IMR-90 (cell line): ENCODE measurements around the gene RBP2. TPM values are rescaled to one million over a fixed set of nuclear protein-coding genes. Genes with fewer than 3 reads are reported as not detected.

Experiments
- ATAC-seq: fragments of 200-7000 bp; cut with Tn5 transposase; 2 replicates; pipeline ENCODE4 v1.9.1; 2020; ENCODE audit warnings: low read depth, mild to moderate bottlenecking, moderate library complexity
- BruUV-seq: library from RNA; stranded (reverse); fragments of 400-500 nt; replicated peaks from 2 replicates; lab custom pipeline; 2021; lab: Mats Ljungman, UMichigan
- CTCF ChIA-PET: fragments of 300-600 bp; formaldehyde crosslinking; extraction: SDS; loops from one replicate; lab custom pipeline; 2021; ENCODE audit warnings: antibody characterized with exemption; lab: Yijun Ruan, JAX
- POLR2A ChIA-PET: fragments of 300-600 bp; sonication (Branson Sonifier 250); formaldehyde crosslinking; loops from one replicate; lab custom pipeline; 2022; ENCODE audit warnings: antibody characterized with exemption; ENCODE audit not compliant: unreplicated experiment; lab: Charles Lee
- DNase-seq: peaks from one replicate; pipeline ENCODE4 v3.0.0; 2013
- H2AFZ ChIP-seq: replicated peaks from 2 replicates; pipeline ENCODE3; 2013; ENCODE audit warnings: low read length, mild to moderate bottlenecking; ENCODE audit not compliant: poor library complexity
- H2AK5ac ChIP-seq: 2 replicates; pipeline ENCODE4 v1.6.1; 2013; ENCODE audit warnings: low read depth, low read length, inconsistent platforms
- H2AK9ac ChIP-seq: replicated peaks from 2 replicates; pipeline ENCODE3; 2013; ENCODE audit warnings: mild to moderate bottlenecking, low read depth, low read length, moderate library complexity; ENCODE audit not compliant: poor library complexity
- H2BK120ac ChIP-seq: 2 replicates; pipeline ENCODE4 v1.6.1; 2013; ENCODE audit warnings: low read depth, low read length, inconsistent platforms
- H2BK15ac ChIP-seq: 3 replicates; pipeline ENCODE4 v1.6.1; 2013; ENCODE audit warnings: low read depth, low read length, inconsistent platforms
- H2BK20ac ChIP-seq: 2 replicates; pipeline ENCODE4 v1.6.1; 2013; ENCODE audit warnings: low read depth, mild to moderate bottlenecking, inconsistent platforms, low read length, moderate library complexity
- H2BK5ac ChIP-seq: 2 replicates; pipeline ENCODE4 v1.6.1; 2013; ENCODE audit warnings: mild to moderate bottlenecking, low read depth, low read length, inconsistent platforms; ENCODE audit not compliant: poor library complexity, severe bottlenecking
- H3K14ac ChIP-seq: replicated peaks from 2 replicates; pipeline ENCODE4 v1.6.1; 2013; ENCODE audit warnings: low read depth, low read length, inconsistent platforms
- H3K18ac ChIP-seq: 2 replicates; pipeline ENCODE4 v1.6.1; 2013; ENCODE audit warnings: low read depth, low read length, control low read depth
- H3K23ac ChIP-seq: 2 replicates; pipeline ENCODE4 v1.6.1; 2013; ENCODE audit warnings: low read depth, low read length, inconsistent platforms
- H3K27ac ChIP-seq: 2 replicates; pipeline ENCODE4 v1.5.1; 2013; ENCODE audit warnings: mild to moderate bottlenecking, control low read depth, low read length; ENCODE audit not compliant: insufficient read depth
- H3K27me3 ChIP-seq: 2 replicates; pipeline ENCODE4 v1.6.1; 2013; ENCODE audit warnings: low read length; ENCODE audit not compliant: control insufficient read depth, insufficient read depth
- H3K36me3 ChIP-seq: 2 replicates; pipeline ENCODE4 v1.6.1; 2013; ENCODE audit warnings: low read length, mixed read lengths; ENCODE audit not compliant: control insufficient read depth, insufficient read depth
- H3K4ac ChIP-seq: 2 replicates; pipeline ENCODE4 v1.6.1; 2013; ENCODE audit warnings: low read depth, low read length, inconsistent platforms
- H3K4me1 ChIP-seq: 2 replicates; pipeline ENCODE4 v1.6.1; 2013; ENCODE audit warnings: low read length, mixed read lengths; ENCODE audit not compliant: control insufficient read depth, insufficient read depth
- H3K4me2 ChIP-seq: 2 replicates; pipeline ENCODE4 v1.6.1; 2013; ENCODE audit warnings: low read depth, mild to moderate bottlenecking, control low read depth, low read length, moderate library complexity
- H3K4me3 ChIP-seq: 2 replicates; pipeline ENCODE4 v1.5.1; 2013; ENCODE audit warnings: low read depth, mild to moderate bottlenecking, control low read depth, low read length, moderate library complexity; ENCODE audit not compliant: insufficient read depth
- H3K56ac ChIP-seq: 2 replicates; pipeline ENCODE4 v1.6.1; 2013; ENCODE audit warnings: low read length, inconsistent platforms; ENCODE audit not compliant: insufficient read depth; ENCODE audit errors: extremely low read depth
- H3K79me1 ChIP-seq, 2 experiments: 2 replicates each; pipeline ENCODE4 v1.6.1; 2013; ENCODE audit warnings: low read length in 2 of 2, inconsistent platforms in 1 of 2, low read depth in 1 of 2
- H3K9ac ChIP-seq: 2 replicates; pipeline ENCODE4 v1.6.1; 2013; ENCODE audit warnings: low read depth, low read length, control low read depth
- H3K9me1 ChIP-seq: 2 replicates; pipeline ENCODE4 v1.6.1; 2013; ENCODE audit warnings: low read length, inconsistent platforms; ENCODE audit not compliant: insufficient read depth
- H3K9me3 ChIP-seq: 2 replicates; pipeline ENCODE4 v1.6.1; 2013; ENCODE audit warnings: low read length; ENCODE audit not compliant: control insufficient read depth, insufficient read depth
- H4K20me1 ChIP-seq: 2 replicates; pipeline ENCODE4 v1.6.1; 2013; ENCODE audit warnings: low read length, inconsistent platforms; ENCODE audit not compliant: insufficient read depth
- H4K5ac ChIP-seq: 2 replicates; pipeline ENCODE4 v1.6.1; 2013; ENCODE audit warnings: mild to moderate bottlenecking, low read depth, low read length, control low read depth
- H4K8ac ChIP-seq, 2 experiments: 2 replicates each; pipeline ENCODE4 v1.6.1; 2013; ENCODE audit warnings: low read depth in 2 of 2, low read length in 2 of 2, control low read depth in 1 of 2, inconsistent platforms in 1 of 2
- H4K91ac ChIP-seq: 2 replicates; pipeline ENCODE4 v1.6.1; 2013; ENCODE audit warnings: low read depth, low read length, inconsistent platforms; ENCODE audit not compliant: insufficient read depth
- BHLHE40 ChIP-seq: fragments of 150-350 bp; IDR thresholded peaks from 2 replicates; pipeline ENCODE4 v1.6.1; 2016; ENCODE audit warnings: mild to moderate bottlenecking, low read depth, low read length
- CEBPB ChIP-seq: IDR thresholded peaks from 2 replicates; pipeline ENCODE4 v1.6.1; 2012; ENCODE audit warnings: low read depth, low read length, improper control_type of control experiment
- CHD1 ChIP-seq: IDR thresholded peaks from 2 replicates; pipeline ENCODE4 v1.6.1; 2012; ENCODE audit warnings: low read depth, low read length, improper control_type of control experiment
- CTCF ChIP-seq: conservative IDR thresholded peaks from 2 replicates; pipeline ENCODE4 v1.5.1; 2012; ENCODE audit warnings: mild to moderate bottlenecking, low read depth, low read length, improper control_type of control experiment
- FOS ChIP-seq: fragments of 150-350 bp; IDR thresholded peaks from 2 replicates; pipeline ENCODE4 v1.6.1; 2016; ENCODE audit warnings: low read depth, low read length
- MAFK ChIP-seq: IDR thresholded peaks from 2 replicates; pipeline ENCODE4 v1.6.1; 2012; ENCODE audit warnings: low read depth, low read length, improper control_type of control experiment
- MAZ ChIP-seq: IDR thresholded peaks from 2 replicates; pipeline ENCODE4 v1.6.1; 2012; ENCODE audit warnings: low read depth, mild to moderate bottlenecking, low read length, improper control_type of control experiment, moderate library complexity, borderline replicate concordance
- MXI1 ChIP-seq: IDR thresholded peaks from 2 replicates; pipeline ENCODE4 v1.6.1; 2012; ENCODE audit warnings: low read depth, mild to moderate bottlenecking, low read length, moderate library complexity, borderline replicate concordance
- NFE2L2 ChIP-seq: fragments of 150-350 bp; IDR thresholded peaks from 2 replicates; pipeline ENCODE4 v1.6.1; 2016; ENCODE audit warnings: low read depth, mild to moderate bottlenecking, low read length
- POLR2A ChIP-seq: IDR thresholded peaks from 2 replicates; pipeline ENCODE4 v1.6.1; 2012; ENCODE audit warnings: mild to moderate bottlenecking, low read depth, low read length
- RAD21 ChIP-seq: IDR thresholded peaks from 2 replicates; pipeline ENCODE4 v1.6.1; 2012; ENCODE audit warnings: low read length, improper control_type of control experiment
- RCOR1 ChIP-seq: IDR thresholded peaks from 2 replicates; pipeline ENCODE4 v1.6.1; 2012; ENCODE audit warnings: mild to moderate bottlenecking, low read length, improper control_type of control experiment; ENCODE audit not compliant: insufficient replicate concordance
- RFX5 ChIP-seq: IDR thresholded peaks from 2 replicates; pipeline ENCODE4 v1.8.0; 2012; ENCODE audit warnings: low read depth, mild to moderate bottlenecking, low read length, moderate library complexity
- SMC3 ChIP-seq: fragments of 150-350 bp; IDR thresholded peaks from 2 replicates; pipeline ENCODE4 v1.6.1; 2016; ENCODE audit warnings: low read depth, mild to moderate bottlenecking, antibody characterized with exemption, low read length, moderate library complexity
- USF2 ChIP-seq: fragments of 150-350 bp; IDR thresholded peaks from 2 replicates; pipeline ENCODE4 v1.6.1; 2017; ENCODE audit warnings: mild to moderate bottlenecking, antibody characterized with exemption, low read length, low read depth
- WGBS, 2 experiments: methylation state at CpG; one replicate each; pipeline versions ENCODE4 v1.1.5 to v1.1.7; 2013; ENCODE audit warnings: missing lambda C conversion rate in 2 of 2; ENCODE audit not compliant: insufficient read length in 1 of 2; ENCODE audit errors: extremely low coverage in 2 of 2; 5-methylcytosine and 5-hydroxymethylcytosine counted together
- dilution Hi-C: fragments of 300-500 bp; cut with HindIII; formaldehyde crosslinking; loops from one replicate; pipeline ENCODE4 v1.14.3; 2018; ENCODE audit warnings: low sequenced_read_pairs; ENCODE audit not compliant: unreplicated experiment
- in situ Hi-C: fragments of 300-500 bp; cut with MboI; formaldehyde crosslinking; loops from 3 replicates; pipeline ENCODE4 v1.14.3; 2019; ENCODE audit warnings: low sequenced_read_pairs, inconsistent platforms, mixed read lengths
- intact Hi-C: fragments of 100-400 bp; cut with micrococcal nuclease; formaldehyde crosslinking; loops from 2 replicates; pipeline ENCODE4 v1.10.0; 2022
- polyA plus RNA-seq, 3 experiments: library from polyadenylated mRNA; depleted of rRNA; stranded (reverse); fragments of >200 nt; gene quantifications; 2 replicates each; pipeline ENCODE4 v1.2.3, GENCODE V29; 2012; ENCODE audit warnings: low replicate concordance in 1 of 3
- total RNA-seq: library from RNA; depleted of rRNA; stranded (reverse); fragments of >200 nt; gene quantifications from 2 replicates; pipeline ENCODE4 v1.2.3, GENCODE V29; 2012
- TF ChIP-seq, protein P1 (sequence below): fragments of 150-350 bp; IDR thresholded peaks from 2 replicates; pipeline ENCODE4 v1.6.1; 2016; ENCODE audit warnings: low read depth, mild to moderate bottlenecking, low read length, moderate library complexity, borderline replicate concordance

RBP2 gene
- total and polyA plus RNA-seq, 2 of the 4 experiments (the other 2 are of a cell fraction): not detected

GRCh38 chr3:139518306-139518705 lies 42.0 kb upstream of the RBP2 start:
- Histone ChIP-seq H3K4me2 (no peak overlapping the region), H3K56ac (no peak overlapping the region), H2BK20ac (no peak overlapping the region), H4K20me1 (no peaks in the 10 kb centered on the region), H3K9me3 (no peaks in the 10 kb centered on the region), H3K4ac (no peak overlapping the region), H2AFZ (no peak overlapping the region), H3K27ac (no peak overlapping the region), H3K9me1 (no peaks in the 10 kb centered on the region), H3K4me3 (no peak overlapping the region), H2BK5ac (no peak overlapping the region), H4K5ac (no peak overlapping the region), H4K8ac (no peak overlapping the region), H3K79me1 (no peaks in the 10 kb centered on the region), H3K18ac (no peak overlapping the region), H3K14ac (no peak overlapping the region), H4K91ac (no peak overlapping the region), H3K36me3 (no peaks in the 10 kb centered on the region), H2AK5ac (no peak overlapping the region), H2BK15ac (no peak overlapping the region), H2AK9ac (no peak overlapping the region), H3K4me1 (no peaks in the 10 kb centered on the region), H2BK120ac (no peak overlapping the region), H3K27me3 (no peaks in the 10 kb centered on the region), H3K23ac (no peak overlapping the region), H3K9ac (no peak overlapping the region)
- intact Hi-C loops (no loop called here), in situ Hi-C loops (no loop called here), dilution Hi-C loops (no loop called here)
- ChIA-PET POLR2A (no interaction called here), CTCF (no interaction called here)
- DNase-seq: no peak
- 40% methylated on average over 1 of the region's 6 CpGs; no CpG with 5 or more reads in 1 of the 2 experiments for WGBS, 2 experiments
- ATAC-seq: no peak
- BruUV-seq: no TSS peak
- TF ChIP-seq SMC3 (no peak), RCOR1 (no peak), MAZ (no peak), CEBPB (no peak), BHLHE40 (no peak), MAFK (no peak), NFE2L2 (no peak), USF2 (no peak), FOS (no peak), POLR2A (no peak), RFX5 (no peak), CHD1 (no peak), MXI1 (no peak), RAD21 (no peak), CTCF (no peak)
- TF ChIP-seq, protein P1, sequence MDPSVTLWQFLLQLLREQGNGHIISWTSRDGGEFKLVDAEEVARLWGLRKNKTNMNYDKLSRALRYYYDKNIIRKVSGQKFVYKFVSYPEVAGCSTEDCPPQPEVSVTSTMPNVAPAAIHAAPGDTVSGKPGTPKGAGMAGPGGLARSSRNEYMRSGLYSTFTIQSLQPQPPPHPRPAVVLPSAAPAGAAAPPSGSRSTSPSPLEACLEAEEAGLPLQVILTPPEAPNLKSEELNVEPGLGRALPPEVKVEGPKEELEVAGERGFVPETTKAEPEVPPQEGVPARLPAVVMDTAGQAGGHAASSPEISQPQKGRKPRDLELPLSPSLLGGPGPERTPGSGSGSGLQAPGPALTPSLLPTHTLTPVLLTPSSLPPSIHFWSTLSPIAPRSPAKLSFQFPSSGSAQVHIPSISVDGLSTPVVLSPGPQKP: no peak
